Cardiac muscle cell (in vitro differentiated cells and primary cell): ENCODE measurements around the gene CREG2. TPM values are rescaled to one million over a fixed set of nuclear protein-coding genes. Genes with fewer than 3 reads are reported as not detected.
A peak's percentile ranks its signal among the peaks of the same experiment; 100 is the strongest.

Source experiments
- DNase-seq, 2 donors: peaks; one replicate each; pipeline versions ENCODE4 v3.0.0 to v3.0.0-alpha.2; 2010 to 2017; ENCODE audit warnings: low read depth in 1 of 2, low spot score in 1 of 2
- H3K27ac ChIP-seq: fragments of 200-600 bp; sonication (generic); 2 replicates; pipeline ENCODE4 v1.5.1; 2016
- H3K27me3 ChIP-seq: fragments of 200-600 bp; sonication (generic); 2 replicates; pipeline ENCODE4 v1.6.0; 2016; ENCODE audit warnings: control low read depth
- H3K36me3 ChIP-seq: fragments of 200-600 bp; sonication (generic); 2 replicates; pipeline ENCODE4 v1.5.1; 2016; ENCODE audit warnings: control low read depth
- H3K4me1 ChIP-seq: fragments of 200-600 bp; sonication (generic); 2 replicates; pipeline ENCODE4 v1.8.1; 2017; ENCODE audit warnings: low read depth, mild to moderate bottlenecking, mixed run types
- H3K4me3 ChIP-seq: fragments of 200-600 bp; sonication (generic); 2 replicates; pipeline ENCODE4 v1.5.1; 2016; ENCODE audit warnings: mild to moderate bottlenecking
- H3K9me3 ChIP-seq: fragments of 200-600 bp; sonication (generic); 2 replicates; pipeline ENCODE4 v1.5.1; 2017; ENCODE audit warnings: low read depth, mild to moderate bottlenecking, control low read depth
- CTCF ChIP-seq: IDR thresholded peaks from 2 replicates; pipeline ENCODE4 v1.5.1; 2012; ENCODE audit warnings: low read depth, mild to moderate bottlenecking, low read length
- polyA plus RNA-seq: library from polyadenylated mRNA; unstranded; fragments of >200 nt; fragmentation: Nextera tagmentation; extraction: Ambion mirVana; gene quantifications from 2 replicates; pipeline ENCODE4 v1.2.1, GENCODE V29; 2016
- total RNA-seq: library from RNA; depleted of rRNA; stranded (reverse); fragments of >200 nt; gene quantifications from 2 replicates; pipeline ENCODE4 v1.2.3, GENCODE V29; 2016

CREG2 gene
- total and polyA plus RNA-seq, 2 experiments from 2014 or later = 2.2 to 4.9 TPM

DNA sequence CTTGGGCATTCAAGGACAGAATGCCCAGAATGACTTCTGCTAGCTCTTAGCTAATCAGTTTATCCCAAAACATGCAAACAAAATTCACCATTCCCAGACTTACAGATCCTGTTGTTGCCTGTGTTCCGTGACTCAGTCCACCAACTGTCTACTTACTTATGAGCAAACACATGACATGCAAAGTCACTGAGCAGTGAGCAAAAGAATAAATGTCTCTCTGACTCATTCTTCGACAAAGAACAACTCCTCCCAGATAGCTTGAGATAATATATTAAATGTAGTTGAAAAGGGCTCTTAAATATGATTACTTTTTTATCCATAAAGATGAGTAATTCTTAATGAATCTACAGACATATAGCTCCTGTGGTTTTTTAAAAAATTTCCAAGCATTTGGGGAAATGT, 9.0 kb upstream of the CREG2 start:
- H3K36me3 ChIP-seq = no peaks in the 10 kb centered on the region
- no peaks in the 10 kb centered on the region for H3K27me3 ChIP-seq
- H3K9me3 ChIP-seq = no peaks in the 10 kb centered on the region
- no peak for TF ChIP-seq CTCF
- no peak overlapping the region for H3K27ac ChIP-seq
- peak in 1 of 2 donors; percentile 75 for DNase-seq
- H3K4me1 ChIP-seq = no peaks in the 10 kb centered on the region
- no peak overlapping the region for H3K4me3 ChIP-seq

- Histone ChIP-seq H3K4me3 (no peak overlapping the region), H3K9me3 (no peaks in the 10 kb centered on the region), H3K27me3 (no peaks in the 10 kb centered on the region), H3K36me3 (no peaks in the 10 kb centered on the region), H3K4me1 (no peaks in the 10 kb centered on the region), H3K27ac (no peak overlapping the region)
- DNase-seq = no peak
- no peak for TF ChIP-seq CTCF
Observed at GRCh38 chr2:101395545-101396315, 8.4 kb upstream of the CREG2 start.

DNA sequence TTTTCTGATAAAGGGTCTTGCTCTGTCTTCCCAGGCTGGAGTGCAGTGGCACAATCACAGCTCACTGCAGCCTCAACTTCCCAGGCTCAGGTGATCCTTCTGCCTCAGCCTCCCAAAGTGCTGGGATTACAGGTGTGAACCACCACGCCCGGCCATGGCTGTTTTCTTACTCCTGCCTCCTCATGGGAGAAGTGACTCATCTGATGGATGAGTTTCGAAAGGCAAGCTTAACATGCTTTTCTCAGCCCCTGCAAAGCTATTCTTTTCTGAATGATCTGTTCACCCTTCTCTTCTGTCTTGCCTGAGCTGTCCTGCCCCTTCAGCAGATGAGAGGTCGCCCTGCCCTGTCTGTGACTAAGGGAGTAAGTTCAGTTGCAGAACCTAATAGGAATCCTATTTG, 929 bp upstream of the CREG2 start:
- Histone ChIP-seq H3K9me3 (no peaks in the 10 kb centered on the region), H3K4me3 (no peak overlapping the region), H3K27ac (no peak overlapping the region), H3K36me3 (no peaks in the 10 kb centered on the region), H3K4me1 (no peaks in the 10 kb centered on the region), H3K27me3 (peaks cover 65% of the 10 kb centered on the region)
- peak in 1 of 2 donors; percentile 44 for DNase-seq
- no peak for TF ChIP-seq CTCF

- Histone ChIP-seq H3K36me3 (no peaks in the 10 kb centered on the region), H3K27me3 (peaks cover 65% of the 10 kb centered on the region), H3K27ac (no peak overlapping the region), H3K4me3 (peak overlapping the region; percentile 52), H3K9me3 (no peaks in the 10 kb centered on the region), H3K4me1 (no peaks in the 10 kb centered on the region)
- no peak for TF ChIP-seq CTCF
- DNase-seq = no peak
Observed at GRCh38 chr2:101386599-101387150, 628 bp downstream of the CREG2 start.

- H3K27me3 ChIP-seq = peaks cover 46% of the 10 kb centered on the region
Observed at GRCh38 chr2:101383016-101383541, 4.2 kb downstream of the CREG2 start.

More at GRCh38 chr2:101383016-101383541, 4.2 kb downstream of the CREG2 start:
- DNase-seq = no peak
- no peak for TF ChIP-seq CTCF
- Histone ChIP-seq H3K27ac (no peak overlapping the region), H3K36me3 (no peaks in the 10 kb centered on the region), H3K9me3 (no peaks in the 10 kb centered on the region), H3K4me3 (no peak overlapping the region), H3K4me1 (no peaks in the 10 kb centered on the region)
